Measurements from ENCODE around the gene COL6A1. TPM values are rescaled to one million over a fixed set of nuclear protein-coding genes. Genes with fewer than 3 reads are reported as not detected.

COL6A1 gene
- total RNA-seq, 1 experiment from 2014 or later: 193 TPM

DNA sequence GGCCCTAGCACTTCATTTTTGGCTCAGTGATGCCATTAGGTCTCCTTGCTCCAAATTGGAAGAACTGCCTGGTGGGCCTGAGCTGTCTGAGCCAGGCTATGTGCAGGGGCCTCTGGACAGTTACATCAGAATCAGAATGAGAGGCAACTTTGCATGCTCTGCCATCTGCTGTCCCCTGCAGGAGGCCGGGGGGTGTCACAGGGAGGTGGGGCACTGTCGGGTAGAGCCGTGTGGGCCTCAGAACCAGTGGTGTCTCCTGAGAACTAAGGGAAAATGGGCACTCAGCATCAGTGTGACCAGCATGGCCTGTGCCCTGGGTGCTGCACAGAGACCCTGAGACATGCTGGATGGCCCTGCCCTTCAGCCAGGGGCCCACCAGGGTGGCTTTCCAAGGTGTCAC, 47.0 kb upstream of the COL6A1 start:
- no peak overlapping the region for H3K27ac Mint-ChIP-seq
- DNase-seq: no peak
- WGBS (ENCODE audit: extremely low coverage, insufficient read length, low lambda C conversion rate): no CpG with 5 or more reads among the region's 3 CpGs

More for the DNA sequence above, 47.0 kb upstream of the COL6A1 start:
- Histone ChIP-seq H3K9me3 (ENCODE audit: control insufficient read depth, low read depth, low read length) (no peaks in the 10 kb centered on the region), H2BK15ac (ENCODE audit: low read depth, low read length) (no peak overlapping the region), H3K23me2 (ENCODE audit: insufficient read length, low read depth, low read length, poor library complexity, severe bottlenecking) (no peaks in the 10 kb centered on the region), H2AK5ac (ENCODE audit: insufficient read length, low read length) (no peak overlapping the region), H3K4me2 (ENCODE audit: insufficient read depth, insufficient read length, low read length) (no peak overlapping the region), H4K5ac (ENCODE audit: insufficient read length, low read depth, low read length) (no peak overlapping the region), H3K27me3 (ENCODE audit: insufficient read depth, low read length) (no peaks in the 10 kb centered on the region), H2BK12ac (ENCODE audit: insufficient read length, low read depth, low read length) (no peak overlapping the region), H3K4ac (ENCODE audit: low read depth, low read length) (no peak overlapping the region), H3K14ac (ENCODE audit: insufficient read depth, low read length) (no peak overlapping the region), H4K91ac (ENCODE audit: insufficient read length, low read depth, low read length) (no peak overlapping the region), H3K18ac (ENCODE audit: insufficient read length, low read depth, low read length) (no peak overlapping the region), H3K79me2 (ENCODE audit: insufficient read depth, low read length) (no peaks in the 10 kb centered on the region), H3K27ac (ENCODE audit: insufficient read length, low read depth, low read length) (no peak overlapping the region), H2BK5ac (ENCODE audit: insufficient read length, low read length) (no peak overlapping the region), H2BK120ac (ENCODE audit: low read depth, low read length, poor library complexity, severe bottlenecking) (no peak overlapping the region), H3K23ac (ENCODE audit: insufficient read length, low read depth, low read length) (no peak overlapping the region), H4K8ac (replicated peaks; ENCODE audit: insufficient read length, low read depth, low read length) (no peak overlapping the region), H2AFZ (ENCODE audit: low read length) (no peak overlapping the region), H4K20me1 (ENCODE audit: control insufficient read depth, insufficient read depth, insufficient read length) (no peaks in the 10 kb centered on the region), H2BK20ac (ENCODE audit: low read depth, low read length, poor library complexity, severe bottlenecking) (no peak overlapping the region), H3K4me1 (ENCODE audit: insufficient read depth, low read length) (no peaks in the 10 kb centered on the region), H3T11ph (ENCODE audit: low read length) (no peak overlapping the region), H3K56ac (ENCODE audit: insufficient read length, low read depth, low read length) (no peak overlapping the region), H3K9ac (ENCODE audit: extremely low read depth, insufficient read length, low read length) (no peak overlapping the region), H3K79me1 (ENCODE audit: insufficient read depth, low read depth, low read length, poor library complexity, severe bottlenecking) (no peaks in the 10 kb centered on the region)
- Mint-ChIP-seq H3K36me3 (ENCODE audit: insufficient read depth in 1 of 3, low read depth in 3 of 3) (peaks cover 5 to 9% (median 5%) of the 10 kb centered on the region in 3 experiments; a peak in 3 of 7 replicates), H3K27me3 (ENCODE audit: low read depth) (peaks cover 37% of the 10 kb centered on the region), H3K4me1 (peaks cover 0 to 2% of the 10 kb centered on the region in 2 experiments; a peak in 2 of 4 replicates), H3K4me3 (no peak overlapping the region), H3K9me3 (peaks cover 4 to 6% of the 10 kb centered on the region in 2 experiments; a peak in 3 of 5 replicates)
- TF ChIP-seq, protein P1, sequence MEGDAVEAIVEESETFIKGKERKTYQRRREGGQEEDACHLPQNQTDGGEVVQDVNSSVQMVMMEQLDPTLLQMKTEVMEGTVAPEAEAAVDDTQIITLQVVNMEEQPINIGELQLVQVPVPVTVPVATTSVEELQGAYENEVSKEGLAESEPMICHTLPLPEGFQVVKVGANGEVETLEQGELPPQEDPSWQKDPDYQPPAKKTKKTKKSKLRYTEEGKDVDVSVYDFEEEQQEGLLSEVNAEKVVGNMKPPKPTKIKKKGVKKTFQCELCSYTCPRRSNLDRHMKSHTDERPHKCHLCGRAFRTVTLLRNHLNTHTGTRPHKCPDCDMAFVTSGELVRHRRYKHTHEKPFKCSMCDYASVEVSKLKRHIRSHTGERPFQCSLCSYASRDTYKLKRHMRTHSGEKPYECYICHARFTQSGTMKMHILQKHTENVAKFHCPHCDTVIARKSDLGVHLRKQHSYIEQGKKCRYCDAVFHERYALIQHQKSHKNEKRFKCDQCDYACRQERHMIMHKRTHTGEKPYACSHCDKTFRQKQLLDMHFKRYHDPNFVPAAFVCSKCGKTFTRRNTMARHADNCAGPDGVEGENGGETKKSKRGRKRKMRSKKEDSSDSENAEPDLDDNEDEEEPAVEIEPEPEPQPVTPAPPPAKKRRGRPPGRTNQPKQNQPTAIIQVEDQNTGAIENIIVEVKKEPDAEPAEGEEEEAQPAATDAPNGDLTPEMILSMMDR (conservative IDR thresholded peaks at IDR 0.05): no peak
